Activated T-helper 17 cell treated with anti-CD3 and anti-CD28 coated beads, Interleukin-2, amount 50 U/mL, for 72 hours (primary cell): ENCODE results near the gene RNFT2. TPM values are rescaled to one million over a fixed set of nuclear protein-coding genes. Genes with fewer than 3 reads are reported as not detected.
"Not testable (repeated sequence)": the region's sequence is repeated elsewhere in the genome, so short reads cannot be mapped to it uniquely, and the experiment has no call there.

ENCODE experiments used
- ATAC-seq: fragments of 150-1000 bp; cut with Tn5 transposase; replicated peaks from 2 replicates; pipeline ENCODE4 v1.10.0; 2021; ENCODE audit warnings: mild to moderate bottlenecking, moderate library complexity
- H3K27ac Mint-ChIP-seq: one replicate; pipeline ENCODE4 v1.8.0; 2022; ENCODE audit warnings: mixed read lengths
- H3K27me3 Mint-ChIP-seq: one replicate; pipeline ENCODE4 v1.8.0; 2022; ENCODE audit warnings: mixed read lengths
- H3K36me3 Mint-ChIP-seq: one replicate; pipeline ENCODE4 v1.8.0; 2022; ENCODE audit warnings: low read depth, mild to moderate bottlenecking, mixed read lengths
- H3K4me1 Mint-ChIP-seq: one replicate; pipeline ENCODE4 v1.8.0; 2022; ENCODE audit warnings: mixed read lengths
- H3K4me3 Mint-ChIP-seq: one replicate; pipeline ENCODE4 v1.8.0; 2022; ENCODE audit warnings: mild to moderate bottlenecking, mixed read lengths
- H3K9me3 Mint-ChIP-seq: one replicate; pipeline ENCODE4 v1.8.0; 2022; ENCODE audit warnings: mixed read lengths
- total RNA-seq, 2 donors: library from RNA; stranded (reverse); gene quantifications; one replicate each; pipeline ENCODE4 v1.2.3, GENCODE V29; 2022

The RNFT2 gene
- total RNA-seq, 2 donors from 2014 or later, result 12.3 to 23.6 TPM

DNA sequence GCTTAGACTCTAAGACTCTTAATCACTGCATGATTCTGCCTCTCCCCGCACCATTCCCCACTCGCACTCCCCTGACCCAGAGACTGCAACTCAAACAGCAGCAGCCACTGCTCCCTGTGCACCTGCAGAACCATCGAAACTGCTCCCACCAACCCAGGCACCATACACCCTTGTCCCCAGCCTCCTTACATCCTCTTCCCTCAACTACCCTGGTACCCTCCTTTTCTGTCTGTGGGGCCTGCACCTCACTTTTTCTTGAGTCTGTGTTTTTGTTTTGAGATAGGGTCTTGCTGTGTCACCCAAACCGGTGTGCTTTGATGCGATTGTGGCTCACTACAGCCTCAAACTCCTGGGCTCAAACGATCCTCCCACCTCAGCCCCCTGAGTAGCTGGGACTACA, 69.4 kb downstream of the RNFT2 start:
- Mint-ChIP-seq H3K9me3 (no peaks in the 10 kb centered on the region), H3K4me3 (no peak overlapping the region), H3K36me3 (no peaks in the 10 kb centered on the region), H3K4me1 (no peaks in the 10 kb centered on the region), H3K27ac (no peak overlapping the region), H3K27me3 (no peaks in the 10 kb centered on the region)
- no peak for ATAC-seq

DNA sequence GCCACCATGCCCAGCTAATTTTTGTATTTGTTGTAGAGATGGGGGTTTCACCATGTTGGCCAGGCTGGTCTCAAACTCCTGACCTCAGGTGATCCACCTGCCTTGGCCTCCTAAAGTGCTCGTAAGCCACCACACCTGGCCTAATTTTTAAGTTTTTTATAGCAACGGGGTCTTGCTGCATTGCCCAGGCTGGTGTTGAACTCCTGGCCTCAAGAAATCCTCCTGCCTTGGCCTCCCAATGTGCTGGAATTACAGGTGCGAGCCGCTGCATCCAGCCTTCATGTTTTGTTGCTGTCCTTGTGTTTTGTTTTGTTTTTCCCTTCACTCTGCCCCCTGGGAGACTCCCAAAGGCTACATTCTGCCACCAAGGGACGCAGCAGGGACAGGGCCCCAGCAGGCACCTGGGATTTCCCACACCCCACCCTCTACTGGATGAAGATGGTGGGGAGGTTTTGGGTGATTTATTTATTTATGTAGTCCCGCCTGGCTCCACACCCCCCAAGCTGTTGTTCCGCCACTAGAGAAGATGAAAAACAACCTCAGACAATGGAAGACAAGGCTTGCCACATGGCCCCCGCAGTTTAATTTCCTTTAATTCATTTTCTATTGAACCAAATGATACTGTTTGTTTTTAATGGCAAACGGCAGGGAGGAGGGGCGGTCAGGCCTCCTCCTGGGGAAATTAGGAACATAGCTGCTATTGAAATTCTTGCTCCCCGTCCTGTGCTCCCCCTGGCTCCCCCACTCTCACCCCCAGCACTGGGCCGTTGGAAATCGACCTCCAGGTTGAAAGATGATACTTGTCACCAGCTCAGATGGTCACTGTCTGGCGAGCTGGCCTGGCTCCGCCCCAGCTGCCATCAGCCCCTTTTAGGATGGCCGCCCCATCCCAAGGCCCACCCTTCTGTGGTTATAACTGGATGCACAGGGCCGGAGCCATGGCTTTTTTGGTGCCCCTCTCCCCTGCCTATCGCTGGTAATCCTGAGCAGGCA, 70.3 kb downstream of the RNFT2 start:
- H3K27ac Mint-ChIP-seq, result no peak overlapping the region
- H3K36me3 Mint-ChIP-seq, result no peaks in the 10 kb centered on the region
- ATAC-seq, result no peak

DNA sequence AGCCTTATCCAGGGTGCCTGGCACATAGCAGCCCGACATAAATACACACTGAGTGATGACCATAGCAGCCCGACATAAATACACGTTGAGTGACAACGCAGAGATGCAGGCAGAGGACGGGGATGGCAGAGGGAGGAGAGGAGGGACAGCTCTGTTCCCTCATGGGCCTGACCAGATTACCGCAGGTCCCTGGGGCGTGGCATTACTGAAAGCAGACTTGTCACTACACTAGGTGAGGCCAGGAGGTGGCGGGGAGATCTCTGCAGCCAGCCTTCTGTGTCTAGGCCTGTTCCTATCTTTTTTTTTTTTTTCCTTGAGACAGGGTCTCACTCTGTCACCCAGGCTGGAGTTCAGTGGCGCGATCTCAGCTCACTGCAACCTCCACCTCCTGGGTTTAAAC, 74.1 kb downstream of the RNFT2 start:
- Mint-ChIP-seq H3K36me3 (no peaks in the 10 kb centered on the region), H3K27ac (no peak overlapping the region), H3K27me3 (no peaks in the 10 kb centered on the region), H3K9me3 (no peaks in the 10 kb centered on the region), H3K4me3 (no peak overlapping the region), H3K4me1 (no peaks in the 10 kb centered on the region)
- ATAC-seq, result no peak

More for the DNA sequence above, 70.3 kb downstream of the RNFT2 start:
- H3K4me1 Mint-ChIP-seq, result no peaks in the 10 kb centered on the region
- H3K27me3 Mint-ChIP-seq, result no peaks in the 10 kb centered on the region
- no peaks in the 10 kb centered on the region for H3K9me3 Mint-ChIP-seq
- no peak overlapping the region for H3K4me3 Mint-ChIP-seq

DNA sequence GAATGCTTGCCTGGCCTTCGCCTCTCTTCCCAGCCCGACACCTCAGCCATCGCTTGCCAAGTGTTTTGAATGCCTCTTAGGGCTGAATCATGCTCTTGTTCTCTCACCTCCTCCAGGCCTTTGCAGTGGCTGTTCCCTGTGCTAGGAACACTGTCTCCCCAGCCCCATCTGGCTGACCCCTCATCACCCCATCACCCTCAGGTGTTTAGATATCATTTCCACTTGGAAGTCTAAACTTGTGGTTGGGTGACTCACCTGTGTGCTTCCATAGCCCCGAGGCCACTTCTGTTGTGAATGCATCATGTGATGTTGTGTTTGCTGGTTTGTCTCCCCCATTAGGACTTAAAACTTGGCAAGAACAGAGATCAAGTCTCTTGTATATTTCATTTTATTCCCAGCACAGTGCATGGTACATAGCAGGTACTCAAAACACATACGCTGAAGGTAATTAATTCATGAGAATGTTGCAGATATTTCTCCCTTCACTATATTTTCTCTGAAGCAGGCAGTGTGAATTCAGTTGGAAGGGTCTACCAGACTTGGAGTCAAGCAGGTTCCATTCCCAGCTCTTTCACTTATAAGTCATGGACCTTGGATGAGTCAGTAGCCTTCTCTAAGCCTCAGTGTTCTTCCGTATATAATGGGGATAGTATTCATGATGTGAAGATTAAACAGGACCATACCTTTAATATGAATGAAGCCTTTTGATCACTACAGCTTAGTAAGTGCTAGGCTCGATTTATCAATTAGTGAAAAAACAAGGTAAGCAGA, 75.3 kb downstream of the RNFT2 start:
- no peak for ATAC-seq
- Mint-ChIP-seq H3K4me1 (peaks cover 5% of the 10 kb centered on the region), H3K4me3 (no peak overlapping the region), H3K9me3 (no peaks in the 10 kb centered on the region), H3K27me3 (no peaks in the 10 kb centered on the region), H3K27ac (no peak overlapping the region), H3K36me3 (no peaks in the 10 kb centered on the region)

DNA sequence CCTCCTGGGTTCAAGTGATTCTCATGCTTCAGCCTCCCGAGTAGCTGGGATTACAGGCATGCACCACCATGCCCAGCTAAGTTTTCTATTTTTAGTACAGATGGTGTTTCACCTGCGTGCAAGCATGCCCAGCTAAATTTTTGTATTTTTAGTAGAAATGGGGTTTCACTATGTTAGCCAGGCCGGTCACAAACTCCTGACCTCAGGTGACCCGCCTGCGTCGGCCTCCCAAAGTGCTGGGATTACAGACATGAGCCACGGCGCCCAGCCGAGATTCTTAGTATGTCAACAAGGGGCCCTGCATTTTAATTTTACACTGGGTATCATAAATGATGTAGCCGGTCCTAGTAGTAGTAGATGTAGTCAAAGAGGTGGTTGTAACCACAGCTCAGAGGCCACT, 76.7 kb downstream of the RNFT2 start:
- not testable (repeated sequence) for H3K4me1 Mint-ChIP-seq, H3K4me3 Mint-ChIP-seq, H3K36me3 Mint-ChIP-seq, H3K9me3 Mint-ChIP-seq, ATAC-seq, H3K27ac Mint-ChIP-seq, H3K27me3 Mint-ChIP-seq

DNA sequence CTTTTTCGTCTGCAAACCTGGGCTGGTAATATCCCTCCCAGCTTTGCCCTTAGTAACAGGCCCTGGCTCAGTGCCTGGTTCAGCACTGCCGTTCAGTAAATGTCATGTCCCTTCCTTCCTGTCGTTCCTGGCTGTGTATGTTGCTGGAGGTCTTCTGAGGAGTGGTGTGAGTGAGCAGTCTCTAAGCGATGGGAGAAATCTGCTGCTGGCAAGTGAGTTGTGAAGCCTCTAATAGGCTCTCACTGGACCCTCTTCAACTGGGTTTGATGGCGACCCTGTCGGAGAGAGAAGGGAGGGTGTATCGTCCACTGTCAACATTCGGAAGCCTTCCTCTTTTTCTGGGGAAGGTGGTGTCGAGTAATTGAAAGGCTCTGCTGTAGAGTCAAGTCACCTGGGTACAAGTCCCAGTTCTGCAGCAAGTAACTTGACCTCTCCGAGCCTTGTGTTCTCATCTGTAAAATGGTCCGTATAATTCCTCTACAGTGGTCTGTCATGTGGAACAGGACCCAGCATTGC, 80.3 kb downstream of the RNFT2 start:
- ATAC-seq, result no peak
- H3K27ac Mint-ChIP-seq, result peak overlapping the region; percentile 93

DNA sequence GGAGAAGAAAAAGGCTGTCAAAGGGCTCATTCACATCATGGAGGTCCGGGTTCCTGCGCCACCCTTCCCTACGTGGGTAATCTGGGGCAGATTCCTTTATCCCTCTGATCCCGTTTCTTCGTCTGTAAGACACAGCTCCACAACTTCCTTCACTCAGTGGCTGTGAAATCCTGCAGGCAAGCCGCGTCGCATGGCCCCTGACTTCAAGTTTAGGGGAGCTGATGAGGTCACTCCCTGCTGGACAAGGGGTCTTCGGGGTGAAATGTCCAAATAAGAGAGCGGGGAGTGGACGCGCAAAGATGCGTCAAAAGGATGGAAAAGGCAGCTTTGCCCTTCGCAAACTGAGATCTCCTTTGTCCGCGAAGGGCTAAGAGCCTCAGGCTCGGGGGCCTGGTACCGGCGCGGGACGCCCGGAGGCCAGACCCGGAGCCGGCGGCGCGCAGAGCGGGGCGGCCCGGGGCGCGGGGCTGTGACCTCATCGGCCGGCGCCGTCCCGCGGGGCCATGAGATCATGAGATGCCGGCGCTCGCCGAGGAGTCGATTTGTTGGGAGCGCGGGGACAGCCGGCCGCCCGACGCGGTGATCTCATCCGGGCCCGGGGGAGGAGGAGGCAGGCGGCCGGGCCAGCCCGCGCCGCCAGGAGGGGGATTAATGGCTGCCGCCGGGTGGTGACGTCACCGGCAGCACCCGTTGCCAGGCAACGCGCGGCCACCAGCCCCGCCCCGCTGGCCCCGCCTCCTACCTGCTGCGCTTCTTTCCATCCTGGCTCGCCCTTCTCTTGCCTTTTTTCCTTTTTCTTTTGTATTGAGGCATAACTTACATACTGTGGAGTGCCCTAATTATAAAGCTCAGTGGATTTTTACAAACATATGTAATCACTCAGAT, 81.1 kb downstream of the RNFT2 start:
- peak overlapping the region; percentile 90 for H3K4me3 Mint-ChIP-seq
- no peaks in the 10 kb centered on the region for H3K9me3 Mint-ChIP-seq
- no peaks in the 10 kb centered on the region for H3K36me3 Mint-ChIP-seq
- ATAC-seq, result peak; percentile 98
- H3K4me1 Mint-ChIP-seq, result peaks cover 12% of the 10 kb centered on the region
- H3K27me3 Mint-ChIP-seq, result no peaks in the 10 kb centered on the region
- H3K27ac Mint-ChIP-seq, result peak overlapping the region; percentile 93

More for the DNA sequence above, 80.3 kb downstream of the RNFT2 start:
- Mint-ChIP-seq H3K36me3 (no peaks in the 10 kb centered on the region), H3K4me1 (peaks cover 12% of the 10 kb centered on the region), H3K4me3 (peak overlapping the region; percentile 90), H3K9me3 (no peaks in the 10 kb centered on the region), H3K27me3 (no peaks in the 10 kb centered on the region)

DNA sequence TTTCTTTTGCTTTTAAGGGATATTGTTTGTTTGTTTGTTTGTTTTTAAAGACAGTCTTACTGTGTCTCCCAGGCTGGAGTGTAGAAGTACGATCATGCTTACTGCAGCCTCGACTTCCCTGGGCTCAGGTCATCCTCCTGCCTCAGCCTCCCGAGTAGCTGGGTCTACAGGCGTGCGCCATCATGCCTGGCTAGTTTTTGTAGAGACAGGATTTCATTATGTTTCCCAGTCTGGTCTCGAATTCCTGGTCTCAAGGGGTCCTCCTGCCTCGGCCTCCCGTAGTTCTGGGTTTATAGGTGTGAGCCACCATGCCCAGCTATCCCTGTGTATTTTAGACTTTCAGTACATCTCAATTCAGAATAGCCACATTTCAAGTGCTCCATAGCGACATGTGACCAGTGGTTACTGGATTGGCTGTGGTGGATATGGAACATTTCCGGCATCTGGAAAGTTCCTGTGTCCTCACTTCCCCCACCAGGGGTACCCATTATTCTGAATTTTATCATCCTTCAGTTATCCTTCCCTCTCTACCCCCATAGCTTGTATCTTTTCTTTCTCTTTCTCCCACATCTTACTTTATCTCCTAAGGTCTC, 82.0 kb downstream of the RNFT2 start:
- no peaks in the 10 kb centered on the region for H3K9me3 Mint-ChIP-seq
- peak overlapping the region; percentile 93 for H3K27ac Mint-ChIP-seq
- peaks cover 12% of the 10 kb centered on the region for H3K4me1 Mint-ChIP-seq
- H3K27me3 Mint-ChIP-seq, result no peaks in the 10 kb centered on the region
- no peaks in the 10 kb centered on the region for H3K36me3 Mint-ChIP-seq
- no peak for ATAC-seq
- H3K4me3 Mint-ChIP-seq, result peak overlapping the region; percentile 90

DNA sequence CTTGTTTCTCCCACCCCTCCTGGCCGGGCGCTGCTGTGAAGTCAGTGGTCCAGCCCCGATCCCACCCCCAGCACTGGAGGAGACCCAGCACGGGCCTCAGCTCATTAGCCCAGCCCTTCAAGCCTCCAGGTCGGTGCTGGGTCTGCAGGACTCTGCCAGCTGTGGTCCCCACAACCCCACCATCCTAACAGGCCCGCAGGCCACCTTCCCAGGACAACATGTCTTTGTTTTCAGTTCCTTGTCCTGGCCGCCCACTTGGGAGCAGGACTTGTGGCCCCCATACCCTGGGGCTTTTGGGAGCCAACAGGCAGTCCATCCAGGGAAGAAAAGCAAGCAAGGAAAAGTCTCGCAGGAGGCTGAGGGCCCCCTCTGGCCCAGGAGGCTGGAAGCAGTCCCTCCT, 83.2 kb downstream of the RNFT2 start:
- Mint-ChIP-seq H3K9me3 (no peaks in the 10 kb centered on the region), H3K27ac (peak overlapping the region; percentile 93), H3K4me1 (peaks cover 12% of the 10 kb centered on the region), H3K4me3 (peak overlapping the region; percentile 90), H3K36me3 (no peaks in the 10 kb centered on the region), H3K27me3 (no peaks in the 10 kb centered on the region)
- ATAC-seq, result no peak

DNA sequence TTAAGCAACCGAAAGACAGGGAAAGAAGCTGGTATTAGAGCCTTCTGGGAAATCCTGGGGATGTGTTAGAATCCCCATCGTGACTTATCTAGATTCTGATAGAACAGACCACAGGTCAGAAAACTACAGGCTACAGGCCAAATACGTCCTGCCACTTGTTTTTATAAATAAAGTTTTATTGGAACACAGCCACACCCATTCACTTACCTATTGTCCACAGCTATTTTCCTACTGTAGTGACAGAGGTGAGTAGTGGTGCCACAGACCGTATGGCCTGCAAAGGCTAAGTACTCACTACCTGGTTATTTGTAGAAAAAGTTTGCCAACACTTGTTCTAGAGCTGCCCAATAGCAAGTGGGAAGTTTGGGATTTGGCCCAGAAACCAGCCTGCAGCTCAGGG, 89.3 kb downstream of the RNFT2 start:
- Mint-ChIP-seq H3K27ac (no peak overlapping the region), H3K27me3 (no peaks in the 10 kb centered on the region), H3K36me3 (no peaks in the 10 kb centered on the region), H3K9me3 (no peaks in the 10 kb centered on the region), H3K4me3 (no peak overlapping the region), H3K4me1 (no peaks in the 10 kb centered on the region)
- ATAC-seq, result no peak

DNA sequence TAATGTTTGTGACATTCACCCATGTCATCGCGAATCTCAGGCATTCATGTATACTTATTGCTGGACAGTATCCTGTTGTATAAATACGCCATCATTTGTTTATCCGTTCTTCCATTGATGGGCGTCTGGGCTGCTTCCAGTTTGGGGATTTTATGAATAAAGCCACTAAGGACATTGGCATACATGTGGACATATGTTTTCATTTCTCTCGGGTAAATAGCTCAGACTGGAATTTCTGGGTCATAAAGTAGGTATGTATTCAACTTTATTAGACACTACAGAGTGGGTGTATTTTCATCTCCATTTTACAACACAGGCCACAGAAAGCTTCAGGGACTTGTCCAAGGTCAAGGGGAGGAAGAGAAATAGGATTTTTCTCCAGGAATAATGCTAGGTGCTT, 94.2 kb downstream of the RNFT2 start:
- no peak for ATAC-seq
- no peaks in the 10 kb centered on the region for H3K4me1 Mint-ChIP-seq
- H3K27me3 Mint-ChIP-seq, result no peaks in the 10 kb centered on the region
- no peaks in the 10 kb centered on the region for H3K36me3 Mint-ChIP-seq
- H3K27ac Mint-ChIP-seq, result no peak overlapping the region
- H3K4me3 Mint-ChIP-seq, result no peak overlapping the region
- no peaks in the 10 kb centered on the region for H3K9me3 Mint-ChIP-seq

DNA sequence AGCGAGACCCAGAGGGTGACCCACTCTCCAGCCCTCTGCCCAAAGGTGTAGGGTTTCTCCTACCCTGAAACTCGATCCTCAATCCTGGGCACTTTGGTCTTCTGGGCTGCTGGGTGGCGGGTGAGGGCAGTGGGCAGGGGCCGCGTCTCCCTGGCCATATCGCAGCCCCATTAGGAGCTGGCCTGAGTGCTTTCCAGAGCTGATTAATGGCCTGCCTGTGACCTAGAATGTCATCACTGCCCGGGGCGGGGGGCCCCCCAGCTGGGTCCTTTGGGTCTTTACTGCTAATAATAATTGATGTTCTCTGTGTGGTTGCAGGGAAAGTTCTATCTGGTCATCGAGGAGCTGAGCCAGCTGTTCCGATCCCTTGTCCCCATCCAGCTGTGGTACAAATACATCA, 95.4 kb downstream of the RNFT2 start:
- no peak overlapping the region for H3K27ac Mint-ChIP-seq
- no peaks in the 10 kb centered on the region for H3K27me3 Mint-ChIP-seq
- H3K9me3 Mint-ChIP-seq, result no peaks in the 10 kb centered on the region
- no peaks in the 10 kb centered on the region for H3K36me3 Mint-ChIP-seq
- no peaks in the 10 kb centered on the region for H3K4me1 Mint-ChIP-seq
- no peak overlapping the region for H3K4me3 Mint-ChIP-seq
- no peak for ATAC-seq

DNA sequence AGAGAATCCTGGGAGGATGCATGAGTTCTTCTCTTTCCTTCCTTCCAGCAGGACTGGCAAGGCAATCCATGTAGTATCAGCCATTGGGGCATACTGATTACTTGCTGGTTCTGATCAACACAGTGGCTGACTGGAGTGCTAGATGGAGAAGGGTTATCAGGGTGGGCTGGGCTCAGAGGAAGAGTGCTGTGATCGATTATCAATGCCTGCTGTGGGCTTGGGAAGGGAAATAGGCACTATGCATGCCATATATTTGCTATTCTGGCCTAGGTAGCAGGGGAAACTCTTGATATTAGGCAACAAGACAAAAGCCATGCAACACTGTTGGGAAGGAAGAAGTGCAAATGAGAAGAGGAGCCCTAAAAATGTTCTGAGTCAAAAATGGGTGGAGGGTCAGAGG, 97.4 kb downstream of the RNFT2 start:
- no peaks in the 10 kb centered on the region for H3K4me1 Mint-ChIP-seq
- H3K4me3 Mint-ChIP-seq, result no peak overlapping the region
- ATAC-seq, result no peak
- H3K36me3 Mint-ChIP-seq, result no peaks in the 10 kb centered on the region
- H3K9me3 Mint-ChIP-seq, result no peaks in the 10 kb centered on the region
- H3K27ac Mint-ChIP-seq, result no peak overlapping the region
- H3K27me3 Mint-ChIP-seq, result no peaks in the 10 kb centered on the region

DNA sequence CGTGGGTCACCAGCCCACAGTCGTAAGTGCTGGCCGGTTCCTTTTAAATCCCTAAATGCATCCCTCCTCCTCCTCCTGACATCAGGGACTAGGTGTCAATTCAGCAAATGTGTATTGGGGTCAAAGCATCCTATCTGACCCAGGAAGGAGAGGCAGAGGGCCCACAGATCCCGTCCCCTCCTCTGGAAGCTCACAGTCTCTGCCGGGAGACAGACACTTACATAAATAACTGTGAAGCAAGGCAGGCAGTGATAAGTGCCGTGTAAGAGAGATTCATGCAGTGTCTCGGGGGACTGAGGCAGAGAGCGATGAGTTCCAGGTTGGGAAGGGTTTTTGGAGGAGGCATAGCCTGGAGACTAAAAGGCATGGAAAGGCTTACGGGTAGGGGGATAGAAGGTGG, 99.0 kb downstream of the RNFT2 start:
- H3K4me1 Mint-ChIP-seq, result no peaks in the 10 kb centered on the region
- H3K9me3 Mint-ChIP-seq, result no peaks in the 10 kb centered on the region
- H3K36me3 Mint-ChIP-seq, result no peaks in the 10 kb centered on the region
- ATAC-seq, result no peak
- no peak overlapping the region for H3K4me3 Mint-ChIP-seq
- no peaks in the 10 kb centered on the region for H3K27me3 Mint-ChIP-seq
- H3K27ac Mint-ChIP-seq, result no peak overlapping the region
